Liver (tissue), 9 donors: ENCODE measurements around the gene NTM. TPM values are rescaled to one million over a fixed set of nuclear protein-coding genes. Genes with fewer than 3 reads are reported as not detected.

Source experiments
- DNase-seq: peaks from one replicate; pipeline ENCODE4 v3.0.0-alpha.2; 2017; ENCODE audit warnings: low spot score
- H3K27ac ChIP-seq, 2 donors: one replicate each; pipeline ENCODE4 v1.7.0; 2013; ENCODE audit warnings: inconsistent platforms in 2 of 2, low read length in 2 of 2, control low read depth in 1 of 2, low read depth in 1 of 2, mild to moderate bottlenecking in 1 of 2
- H3K27me3 ChIP-seq, 4 donors: one replicate each; pipeline versions ENCODE4 v1.6.1 to v1.7.0; 2013; ENCODE audit warnings: low read length in 3 of 4, inconsistent platforms in 1 of 4, mild to moderate bottlenecking in 1 of 4, moderate library complexity in 1 of 4; ENCODE audit not compliant: control insufficient read depth in 4 of 4, insufficient read depth in 4 of 4
- H3K36me3 ChIP-seq, 4 donors: one replicate each; pipeline versions ENCODE4 v1.6.1 to v1.7.0; 2013; ENCODE audit warnings: low read length in 3 of 4, mild to moderate bottlenecking in 3 of 4, low read depth in 1 of 4, moderate library complexity in 1 of 4; ENCODE audit not compliant: control insufficient read depth in 4 of 4, insufficient read depth in 3 of 4
- H3K4me1 ChIP-seq, 4 donors: one replicate each; pipeline versions ENCODE4 v1.6.1 to v1.7.0; 2013; ENCODE audit warnings: low read length in 3 of 4, mild to moderate bottlenecking in 3 of 4, moderate library complexity in 1 of 4; ENCODE audit not compliant: control insufficient read depth in 4 of 4, insufficient read depth in 4 of 4
- H3K4me3 ChIP-seq, 3 donors: one replicate each; pipeline versions ENCODE4 v1.6.1 to v1.7.0; 2013; ENCODE audit warnings: low read length in 3 of 3, control low read depth in 1 of 3, low read depth in 1 of 3, mild to moderate bottlenecking in 1 of 3
- H3K9ac ChIP-seq, 2 donors: one replicate each; pipeline ENCODE4 v1.7.0; 2013; ENCODE audit warnings: low read length in 2 of 2, mild to moderate bottlenecking in 2 of 2, moderate library complexity in 2 of 2, control low read depth in 1 of 2, low read depth in 1 of 2
- H3K9me3 ChIP-seq, 4 donors: one replicate each; pipeline versions ENCODE4 v1.6.1 to v1.7.0; 2013; ENCODE audit warnings: low read length in 3 of 4; ENCODE audit not compliant: control insufficient read depth in 4 of 4
- ATF3 ChIP-seq: IDR thresholded peaks from 2 replicates; pipeline ENCODE4 v1.6.1; 2016; ENCODE audit warnings: antibody characterized with exemption
- CTCF ChIP-seq: fragments of 150-350 bp; IDR thresholded peaks from 2 replicates; pipeline ENCODE4 v1.5.1; 2017; ENCODE audit warnings: improper control_type of control experiment, low read depth, low read length; ENCODE audit not compliant: missing input control
- EGR1 ChIP-seq, 2 donors: IDR thresholded peaks; 2 replicates each; pipeline ENCODE4 v1.6.1; 2016 to 2018; ENCODE audit warnings: antibody characterized with exemption in 2 of 2, low read depth in 2 of 2
- FOXA1 ChIP-seq: IDR thresholded peaks from 2 replicates; pipeline ENCODE4 v1.6.1; 2016; ENCODE audit warnings: antibody characterized with exemption
- HNF4A ChIP-seq, 2 donors: conservative IDR thresholded peaks; 2 replicates each; pipeline ENCODE4 v1.6.1; 2016; ENCODE audit warnings: antibody characterized with exemption in 2 of 2, mild to moderate bottlenecking in 2 of 2
- HNF4G ChIP-seq: IDR thresholded peaks from 2 replicates; pipeline ENCODE4 v1.6.1; 2016; ENCODE audit warnings: antibody characterized with exemption
- JUND ChIP-seq, 2 donors: IDR thresholded peaks; 2 replicates each; pipeline ENCODE4 v1.6.1; 2016; ENCODE audit warnings: antibody characterized with exemption in 2 of 2
- NR2F2 ChIP-seq: IDR thresholded peaks from 2 replicates; pipeline ENCODE4 v1.6.1; 2016; ENCODE audit warnings: antibody characterized with exemption
- RAD21 ChIP-seq, 2 donors: IDR thresholded peaks; 2 replicates each; pipeline ENCODE4 v1.6.1; 2016; ENCODE audit warnings: antibody characterized with exemption in 2 of 2, mild to moderate bottlenecking in 2 of 2
- RXRA ChIP-seq, 2 donors: IDR thresholded peaks; 2 replicates each; pipeline ENCODE4 v1.6.1; 2017 to 2018; ENCODE audit warnings: antibody characterized with exemption in 2 of 2, mild to moderate bottlenecking in 1 of 2
- SP1 ChIP-seq: IDR thresholded peaks from 2 replicates; pipeline ENCODE4 v1.6.1; 2018; ENCODE audit warnings: antibody characterized with exemption, mild to moderate bottlenecking
- TAF1 ChIP-seq: conservative IDR thresholded peaks from 2 replicates; pipeline ENCODE4 v1.6.1; 2016; ENCODE audit warnings: antibody characterized with exemption, mild to moderate bottlenecking
- YY1 ChIP-seq: IDR thresholded peaks from 2 replicates; pipeline ENCODE4 v1.6.1; 2016; ENCODE audit warnings: antibody characterized with exemption, mild to moderate bottlenecking
- ZBTB33 ChIP-seq: IDR thresholded peaks from 2 replicates; pipeline ENCODE4 v1.6.1; 2016; ENCODE audit warnings: antibody characterized with exemption
- WGBS: extraction: QIAGEN DNeasy Blood & Tissue Kit; methylation state at CpG from one replicate; pipeline ENCODE4 v1.1.7; 2013; 5-methylcytosine and 5-hydroxymethylcytosine counted together
- polyA plus RNA-seq, 2 donors: library from polyadenylated mRNA; stranded (reverse) in 1 of 2; unstranded in 1 of 2; fragments of 200-250 nt in 1 of 2; fragments of >200 nt in 1 of 2; fragmentation: Nextera tagmentation in 1 of 2; extraction: Ambion mirVana in 1 of 2; gene quantifications; one replicate each; pipeline versions ENCODE4 v1.2.1 to v1.2.3, GENCODE V29; 2013 to 2015
- total RNA-seq, 2 donors: library from RNA; depleted of rRNA; stranded (reverse); fragments of >200 nt; gene quantifications; one replicate each; pipeline ENCODE4 v1.2.3, GENCODE V29; 2014
- TF ChIP-seq, protein P1 (sequence below): IDR thresholded peaks from 2 replicates; pipeline ENCODE4 v1.6.1; 2016; ENCODE audit warnings: antibody characterized with exemption
- donor health status: healthy.
- donor health status: healthy.
- donor health status: healthy.
- donor health status: healthy.
- donor health status: healthy.

Gene NTM
- total and polyA plus RNA-seq, 4 donors = 0.08 to 1.1 (median 0.08) TPM; not detected in 1

DNA sequence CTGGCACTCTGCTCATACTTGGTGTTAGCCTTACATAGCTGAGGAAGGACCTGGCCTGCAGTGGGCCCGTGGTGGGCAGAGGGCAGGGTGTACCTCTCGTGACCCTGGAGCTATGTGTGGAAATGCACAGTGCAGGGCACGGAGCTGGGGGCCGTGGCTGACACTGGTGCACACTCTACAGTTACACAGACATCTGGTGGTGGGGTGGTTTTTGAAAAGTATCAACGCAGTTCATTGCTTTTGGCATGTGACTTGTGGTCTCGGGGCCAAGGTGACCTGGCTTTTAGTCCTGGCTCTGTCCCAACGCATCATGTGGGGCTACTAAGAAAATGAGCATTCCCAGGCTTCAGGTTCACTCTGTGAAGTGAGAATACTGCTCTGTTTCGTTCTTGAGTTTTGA is 553.6 kb downstream of the NTM start (continued):
- TF ChIP-seq NR2F2 (no peak), EGR1 (IDR thresholded peaks at IDR 0.05; ENCODE audit: low read depth in 2 of 2) (no peak)

GRCh38 chr11:131924457-131925201 is 554.2 kb downstream of the NTM start:
- Histone ChIP-seq H3K27ac (no peak overlapping the region), H3K4me3 (no peak overlapping the region), H3K9me3 (no peaks in the 10 kb centered on the region), H3K4me1 (peaks cover 0 to 4% (median 2%) of the 10 kb centered on the region in 4 donors), H3K9ac (no peak overlapping the region), H3K27me3 (peaks cover 0 to 3% (median 0%) of the 10 kb centered on the region in 4 donors), H3K36me3 (no peaks in the 10 kb centered on the region)
- no peak for TF ChIP-seq ZBTB33
- TF ChIP-seq RXRA (IDR thresholded peaks at IDR 0.05) = no peak
- TF ChIP-seq CTCF = no peak
- TF ChIP-seq HNF4A (conservative IDR thresholded peaks at IDR 0.05) = no peak
- no peak for TF ChIP-seq NR2F2
- no peak for TF ChIP-seq TAF1
- WGBS = 23% methylated on average over 4 of the region's 4 CpGs
- DNase-seq = no peak

DNA sequence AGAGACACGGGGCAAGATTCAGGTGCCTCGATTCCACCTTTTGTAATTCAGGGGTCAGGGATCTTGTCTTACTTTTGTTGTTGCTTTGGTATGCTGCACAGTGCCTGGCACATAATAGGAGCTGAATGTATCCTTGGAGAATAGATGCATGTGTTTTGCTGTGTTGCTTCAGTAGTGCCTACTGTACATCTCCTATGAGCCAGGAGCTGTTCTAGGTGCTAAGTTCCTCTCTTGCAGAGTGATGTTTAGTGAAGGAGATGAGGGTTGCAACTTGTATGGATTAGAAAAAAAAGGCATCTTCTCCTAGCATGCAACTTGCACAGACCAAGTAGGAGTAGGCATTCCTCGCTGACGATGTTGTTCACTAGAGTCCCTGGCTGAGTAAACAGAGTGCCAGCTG is 555.4 kb downstream of the NTM start:
- Histone ChIP-seq H3K4me1 (peaks cover 0 to 4% (median 2%) of the 10 kb centered on the region in 4 donors), H3K4me3 (no peak overlapping the region), H3K27ac (no peak overlapping the region), H3K36me3 (no peaks in the 10 kb centered on the region), H3K27me3 (no peaks in the 10 kb centered on the region), H3K9ac (no peak overlapping the region), H3K9me3 (no peaks in the 10 kb centered on the region)
- no peak for TF ChIP-seq ATF3
- no peak for TF ChIP-seq JUND (IDR thresholded peaks at IDR 0.05)
- no peak for TF ChIP-seq RAD21 (IDR thresholded peaks at IDR 0.05)
- no peak for DNase-seq
- WGBS = 94% methylated on average over 4 of the region's 4 CpGs

- no peaks in the 10 kb centered on the region for H3K36me3 ChIP-seq
- no peak for DNase-seq
- peaks cover 0 to 4% (median 2%) of the 10 kb centered on the region in 4 donors for H3K4me1 ChIP-seq
- no peaks in the 10 kb centered on the region for H3K27me3 ChIP-seq
- no peak overlapping the region for H3K9ac ChIP-seq
- no peak overlapping the region for H3K27ac ChIP-seq
- H3K4me3 ChIP-seq = no peak overlapping the region
- 83% methylated on average over 11 of the region's 11 CpGs for WGBS
- H3K9me3 ChIP-seq = no peaks in the 10 kb centered on the region
- TF ChIP-seq CTCF (no peak), FOXA1 (no peak), HNF4A (conservative IDR thresholded peaks at IDR 0.05) (no peak), TAF1 (no peak), SP1 (no peak), YY1 (no peak), JUND (IDR thresholded peaks at IDR 0.05) (no peak), EGR1 (IDR thresholded peaks at IDR 0.05; ENCODE audit: low read depth in 2 of 2) (no peak), HNF4G (no peak)
- TF ChIP-seq, protein P1, sequence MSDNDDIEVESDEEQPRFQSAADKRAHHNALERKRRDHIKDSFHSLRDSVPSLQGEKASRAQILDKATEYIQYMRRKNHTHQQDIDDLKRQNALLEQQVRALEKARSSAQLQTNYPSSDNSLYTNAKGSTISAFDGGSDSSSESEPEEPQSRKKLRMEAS = no peak
These were observed 558.6 kb downstream of the NTM start for GRCh38 chr11:131928992-131929391.
